Stimulated activated CD4-positive, alpha-beta T cell treated with anti-CD3 and anti-CD28 coated beads, Interleukin-2, amount 100 ng/mL, for 24 hours (primary cell): Measurements from ENCODE around the gene SEC14L6.

Experiments used
- DNase-seq, 2 donors: peaks; one replicate each; pipeline ENCODE4 v3.0.0-alpha.2; 2020

Gene SEC14L6

GRCh38 chr22:30531651-30532608 lies 14.6 kb downstream of the SEC14L6 start:
- no peak for DNase-seq

- no peak for DNase-seq
These were observed 19.9 kb downstream of the SEC14L6 start for GRCh38 chr22:30526656-30527055.

GRCh38 chr22:30523646-30524489 lies 22.7 kb downstream of the SEC14L6 start:
- DNase-seq: no peak

GRCh38 chr22:30521368-30522156 lies 25.0 kb downstream of the SEC14L6 start:
- DNase-seq: no peak

- no peak for DNase-seq
These were observed 26.6 kb downstream of the SEC14L6 start for GRCh38 chr22:30519842-30520425.

- no peak for DNase-seq
These were observed 29.8 kb downstream of the SEC14L6 start for GRCh38 chr22:30516731-30517130.

- no peak for DNase-seq
These were observed 30.3 kb downstream of the SEC14L6 start for GRCh38 chr22:30516273-30516672.

- DNase-seq: no peak
These were observed 32.3 kb downstream of the SEC14L6 start for GRCh38 chr22:30514252-30514651.

GRCh38 chr22:30513462-30513861 lies 33.1 kb downstream of the SEC14L6 start:
- no peak for DNase-seq

GRCh38 chr22:30511911-30512310 lies 34.6 kb downstream of the SEC14L6 start:
- DNase-seq: no peak

- DNase-seq: no peak
These were observed 35.4 kb downstream of the SEC14L6 start for GRCh38 chr22:30511109-30511508.

- no peak for DNase-seq
These were observed 38.3 kb downstream of the SEC14L6 start for GRCh38 chr22:30508216-30508615.

GRCh38 chr22:30507670-30508069 lies 38.9 kb downstream of the SEC14L6 start:
- DNase-seq: no peak

- DNase-seq: no peak
These were observed 40.0 kb downstream of the SEC14L6 start for GRCh38 chr22:30506507-30506968.

- DNase-seq: no peak
These were observed 43.0 kb downstream of the SEC14L6 start for GRCh38 chr22:30503551-30503950.

GRCh38 chr22:30502911-30503310 lies 43.6 kb downstream of the SEC14L6 start:
- DNase-seq: no peak

- DNase-seq: no peak
These were observed 44.4 kb downstream of the SEC14L6 start for GRCh38 chr22:30502153-30502552.

GRCh38 chr22:30500628-30501027 lies 45.9 kb downstream of the SEC14L6 start:
- no peak for DNase-seq

GRCh38 chr22:30497466-30498150 lies 48.9 kb downstream of the SEC14L6 start:
- no peak for DNase-seq

GRCh38 chr22:30495041-30495784 lies 51.3 kb downstream of the SEC14L6 start:
- no peak for DNase-seq

GRCh38 chr22:30492144-30492543 lies 54.4 kb downstream of the SEC14L6 start:
- DNase-seq: no peak
